ENCODE results near the gene PTPRM. TPM values are rescaled to one million over a fixed set of nuclear protein-coding genes. Genes with fewer than 3 reads are reported as not detected.

The PTPRM gene
- total and polyA plus RNA-seq, 2 of the 4 experiments (the other 2 are of a cell fraction) = 28.3 to 51.2 TPM

DNA sequence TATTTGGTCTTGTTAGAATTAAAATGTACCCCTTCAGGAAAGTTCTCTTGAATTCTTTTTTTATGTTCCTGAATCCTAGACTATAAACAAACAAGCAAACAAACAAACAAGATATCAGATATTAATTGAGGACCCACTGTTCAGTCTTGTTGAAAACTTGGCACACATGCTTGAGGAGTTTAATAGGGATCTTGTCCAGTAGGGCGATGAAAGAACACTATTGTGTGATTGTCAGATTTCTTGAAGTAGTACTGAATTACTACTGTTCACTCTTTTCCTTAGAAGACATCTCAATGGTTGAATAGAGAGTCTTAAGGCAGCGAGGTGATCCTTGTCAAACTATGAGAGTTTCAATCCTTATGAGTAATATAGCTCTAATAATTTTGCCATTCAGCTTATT, 130.2 kb downstream of the PTPRM start:
- no peak overlapping the region for H4K5ac ChIP-seq (ENCODE audit: low read depth, low read length)
- H4K91ac ChIP-seq (ENCODE audit: insufficient read depth, low read depth, low read length) = no peak overlapping the region
- no peaks in the 10 kb centered on the region for H3K36me3 ChIP-seq (ENCODE audit: control insufficient read depth, insufficient read depth, low read length)
- H3K79me1 ChIP-seq (ENCODE audit: low read depth in 1 of 2, low read length in 2 of 2) = peaks cover 17 to 20% of the 10 kb centered on the region in 2 experiments
- H3K4me2 ChIP-seq (ENCODE audit: low read depth, low read length) = no peak overlapping the region
- H2BK15ac ChIP-seq (ENCODE audit: low read depth, low read length) = no peak overlapping the region
- no peak overlapping the region for H2AK9ac ChIP-seq (replicated peaks; ENCODE audit: low read depth, low read length, poor library complexity)
- no peak overlapping the region for H2BK5ac ChIP-seq (ENCODE audit: low read depth, low read length, poor library complexity, severe bottlenecking)
- no peak overlapping the region for H3K4me3 ChIP-seq (ENCODE audit: insufficient read depth, low read depth, low read length)
- no peak overlapping the region for H2AK5ac ChIP-seq (ENCODE audit: low read depth, low read length)
- no TSS peak for BruUV-seq (replicated peaks)
- TF ChIP-seq POLR2A (IDR thresholded peaks at IDR 0.05; ENCODE audit: low read depth, low read length) = no peak
- H3K4me1 ChIP-seq (ENCODE audit: control insufficient read depth, insufficient read depth, low read length) = peaks cover 2% of the 10 kb centered on the region; the same call in 1 of the 2 replicates
- H3K27me3 ChIP-seq (ENCODE audit: control insufficient read depth, insufficient read depth, low read length) = no peaks in the 10 kb centered on the region
- dilution Hi-C loops (cut with HindIII; ENCODE audit: low sequenced_read_pairs, unreplicated experiment) (no loop called here), intact Hi-C loops (cut with micrococcal nuclease) (no loop called here), in situ Hi-C loops (cut with MboI; ENCODE audit: low sequenced_read_pairs) (no loop called here)
- ATAC-seq (ENCODE audit: low read depth) (no peak; the same call in 1 of the 2 replicates), DNase-seq (no peak)
- H3K9ac ChIP-seq (ENCODE audit: low read depth, low read length) = no peak overlapping the region
- no peak overlapping the region for H2BK120ac ChIP-seq (ENCODE audit: low read depth, low read length)
- H3K14ac ChIP-seq (replicated peaks; ENCODE audit: low read depth, low read length) = no peak overlapping the region
- no CpG with 5 or more reads among the region's 2 CpGs for WGBS, 2 experiments (ENCODE audit: extremely low coverage in 2 of 2, insufficient read length in 1 of 2)
- no peak overlapping the region for H3K27ac ChIP-seq (ENCODE audit: insufficient read depth, low read length)
- ChIA-PET POLR2A (ENCODE audit: unreplicated experiment) (no interaction called here), CTCF (no interaction called here)
- no peak overlapping the region for H4K8ac ChIP-seq (ENCODE audit: low read depth in 2 of 2, low read length in 2 of 2)
- H3K9me3 ChIP-seq (ENCODE audit: control insufficient read depth, insufficient read depth, low read length) = no peaks in the 10 kb centered on the region
- H3K56ac ChIP-seq (ENCODE audit: extremely low read depth, insufficient read depth, low read length) = no peak overlapping the region
- peaks cover 4% of the 10 kb centered on the region; the same call in 1 of the 2 replicates for H3K9me1 ChIP-seq (ENCODE audit: insufficient read depth, low read length)
- 0 out of 2 replicates have a peak, but pooled peaks cover 6% of the 10 kb centered on the region for H4K20me1 ChIP-seq (ENCODE audit: insufficient read depth, low read length)
- H3K23ac ChIP-seq (ENCODE audit: low read depth, low read length) = no peak overlapping the region
- no peak overlapping the region for H2BK20ac ChIP-seq (ENCODE audit: low read depth, low read length)
- no peak overlapping the region for H3K18ac ChIP-seq (ENCODE audit: low read depth, low read length)
- H2AFZ ChIP-seq (replicated peaks; ENCODE audit: low read length, poor library complexity) = no peak overlapping the region
- H3K4ac ChIP-seq (ENCODE audit: low read depth, low read length) = no peak overlapping the region
